HG03045 (cell line): ENCODE data around the gene CNIH3.

Source experiments
- ATAC-seq: cut with Tn5 transposase; IDR thresholded peaks from one replicate; pipeline ENCODE4 v1.9.1; 2021; ENCODE audit warnings: mild to moderate bottlenecking, moderate library complexity; ENCODE audit not compliant: unreplicated experiment

The CNIH3 gene

DNA sequence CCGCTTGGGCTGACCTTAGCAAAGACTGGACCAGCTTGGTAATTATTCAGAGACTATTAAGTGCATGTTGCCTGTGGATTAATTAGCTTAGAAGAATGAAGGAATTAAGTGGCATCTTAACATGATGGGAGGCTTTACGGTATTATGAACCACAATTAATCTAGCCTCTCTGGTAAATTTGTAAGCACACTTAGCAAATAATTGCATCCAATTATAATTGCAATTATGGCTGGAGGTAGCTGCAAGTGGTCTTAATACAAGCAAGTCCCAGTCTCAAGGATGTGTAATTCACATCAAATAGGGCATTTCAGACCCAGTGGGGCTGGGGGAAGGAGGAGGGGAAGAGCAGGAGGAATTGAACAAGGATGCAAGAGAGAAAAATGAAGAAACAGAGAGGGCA, 151.6 kb downstream of the CNIH3 start:
- no peak for ATAC-seq

DNA sequence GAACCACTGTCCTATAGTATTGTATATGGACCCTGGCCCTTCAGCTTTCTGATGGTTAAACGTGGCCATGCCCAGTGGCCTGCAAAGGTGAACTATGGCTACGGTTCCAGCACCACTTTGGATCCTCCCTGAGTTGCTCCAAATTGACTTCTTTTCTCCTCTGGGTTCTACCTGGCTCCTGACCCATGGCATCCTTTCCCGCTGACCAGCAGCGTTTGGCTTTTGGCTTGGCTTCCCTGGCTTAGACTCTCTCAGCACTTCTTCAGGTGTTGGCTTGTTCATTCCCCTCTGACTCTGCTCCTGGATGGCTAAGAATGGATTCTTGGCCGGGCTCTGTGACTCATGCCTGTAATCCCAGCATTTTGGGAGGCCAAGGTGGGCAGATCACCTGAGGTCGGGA, 152.9 kb downstream of the CNIH3 start:
- no peak for ATAC-seq

DNA sequence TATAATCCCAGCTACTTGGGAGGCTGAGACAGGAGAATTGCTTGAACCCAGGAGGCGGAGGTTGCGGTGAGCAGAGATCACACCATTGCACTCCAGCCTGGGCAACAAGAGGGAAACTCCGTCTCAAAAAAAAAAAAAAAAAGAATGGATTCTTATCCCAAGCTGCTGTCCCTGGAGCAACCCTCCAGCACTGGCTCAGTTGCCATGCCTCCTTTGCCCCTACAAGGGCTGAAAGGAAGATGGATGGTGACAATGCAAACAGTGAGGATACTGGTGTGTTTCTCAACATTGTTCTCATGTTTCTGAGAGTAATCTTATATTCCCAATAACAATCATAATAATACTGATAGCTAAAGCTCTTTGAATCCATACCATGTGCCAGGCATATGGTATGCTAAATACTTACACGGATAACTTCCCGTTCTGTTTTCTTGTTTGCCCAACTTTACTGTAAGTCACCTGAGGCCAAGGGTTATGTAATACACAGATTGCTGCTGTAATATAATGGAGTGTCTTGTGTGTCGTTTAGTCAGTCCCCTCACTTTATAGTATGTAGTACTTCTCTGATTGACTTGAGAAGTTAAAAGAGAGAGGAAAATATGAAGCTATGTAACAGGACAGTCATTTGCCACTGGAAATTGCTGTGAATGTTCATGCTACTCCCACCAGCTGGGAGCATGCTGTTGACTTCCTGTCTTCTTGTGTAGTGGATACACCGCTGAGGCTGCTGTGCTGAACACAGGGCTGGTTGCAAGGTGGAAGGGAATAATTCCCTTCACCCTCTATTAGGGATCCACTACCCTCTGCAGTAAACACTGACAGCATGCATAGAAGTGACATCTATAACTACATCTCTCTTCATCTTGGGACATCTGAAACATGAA, 153.6 kb downstream of the CNIH3 start:
- ATAC-seq: no peak

DNA sequence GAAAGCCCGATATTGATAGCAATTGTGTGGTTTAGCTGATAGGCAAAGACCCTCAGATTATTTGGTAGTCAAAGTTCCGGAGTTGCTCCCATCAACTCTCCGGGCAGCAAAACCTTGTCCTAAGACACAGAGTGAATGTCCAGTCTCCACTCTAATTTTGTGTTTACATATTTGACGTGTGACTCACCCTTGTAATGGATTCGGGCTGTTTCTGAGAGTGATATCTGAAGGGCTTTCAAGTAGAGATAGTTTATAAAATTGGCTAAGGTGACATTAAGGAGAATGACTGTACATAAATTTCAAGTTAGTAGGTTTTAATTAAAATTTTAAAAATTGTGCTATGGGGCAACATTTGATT, 154.2 kb downstream of the CNIH3 start:
- no peak for ATAC-seq

DNA sequence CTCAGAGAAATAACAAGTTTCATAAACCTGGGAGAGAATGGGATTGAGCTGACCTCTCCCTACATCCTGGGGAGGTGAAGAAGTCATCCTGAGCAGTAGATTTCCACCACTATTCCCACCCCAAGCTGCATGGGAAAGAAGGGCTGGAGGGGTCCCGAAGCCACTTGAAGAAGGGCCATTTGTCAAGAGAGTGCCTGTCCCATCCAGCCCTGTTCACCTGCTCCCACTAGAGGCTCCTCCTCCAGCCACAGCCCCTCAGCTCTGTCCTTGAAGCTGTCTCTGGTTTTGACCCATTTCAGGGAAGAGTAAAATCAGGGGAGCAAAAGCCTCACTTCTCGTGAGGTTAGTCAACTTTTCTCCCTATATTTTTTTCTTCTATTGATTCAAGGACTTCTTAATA, 157.5 kb downstream of the CNIH3 start:
- ATAC-seq: no peak

GRCh38 chr1:224774378-224774777, 158.3 kb downstream of the CNIH3 start:
- ATAC-seq: no peak

DNA sequence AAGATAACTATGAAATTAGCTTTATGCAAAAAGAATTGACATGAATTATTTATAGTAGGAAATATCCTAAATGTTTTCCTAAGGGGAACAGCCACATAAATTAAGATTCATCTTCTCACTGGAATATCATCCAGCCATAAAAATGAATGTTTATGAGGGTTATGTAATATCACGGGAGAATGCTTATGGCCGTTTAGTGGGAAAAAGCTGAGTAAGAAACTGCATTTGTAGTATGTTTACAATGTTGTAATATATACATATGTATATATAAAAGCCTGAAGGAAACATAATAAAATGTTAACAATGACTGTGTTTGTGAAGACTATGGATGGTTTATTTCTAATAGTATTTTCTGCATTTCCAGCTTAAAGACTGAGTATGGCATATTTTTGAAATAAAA, 161.1 kb downstream of the CNIH3 start:
- no peak for ATAC-seq

GRCh38 chr1:224779536-224779935, 163.4 kb downstream of the CNIH3 start:
- ATAC-seq: no peak

DNA sequence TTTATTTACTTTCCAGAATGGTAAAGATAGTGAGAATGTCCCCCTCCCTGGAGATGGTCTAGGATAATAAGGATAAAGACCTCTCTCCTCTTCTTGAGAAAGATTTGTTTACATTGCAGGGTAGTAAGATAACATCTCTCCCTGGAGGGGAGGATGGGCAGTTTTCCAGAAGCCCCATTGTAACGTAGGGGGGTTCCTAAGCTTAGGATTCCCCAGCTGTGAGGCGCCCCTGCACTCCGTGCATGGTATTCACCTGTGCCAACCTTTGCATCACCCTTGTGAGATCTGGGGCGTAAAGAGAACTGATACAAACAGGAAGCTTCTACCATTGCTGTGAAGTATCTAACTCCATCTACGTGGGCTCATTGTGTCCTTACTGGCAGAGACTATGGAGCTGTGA, 164.6 kb downstream of the CNIH3 start:
- no peak for ATAC-seq

DNA sequence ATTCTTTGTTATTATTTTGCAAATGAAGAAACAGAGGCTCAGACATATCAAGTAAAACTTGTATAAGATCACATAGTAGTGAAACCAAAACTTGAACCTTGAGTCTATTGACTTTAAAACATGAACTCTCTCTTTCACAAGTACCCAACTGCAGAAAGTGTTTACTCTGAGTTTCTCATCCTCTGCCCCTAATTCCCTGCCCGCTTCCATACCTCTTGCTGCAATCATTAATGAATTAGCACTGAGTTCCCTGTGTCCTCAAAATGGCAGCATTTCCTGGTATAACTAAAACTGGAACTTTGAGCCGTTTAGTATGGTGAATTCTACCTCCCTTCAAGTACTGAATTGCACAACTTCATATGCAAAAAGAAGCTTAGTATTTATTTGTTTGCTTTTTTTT, 165.7 kb downstream of the CNIH3 start:
- ATAC-seq: no peak

DNA sequence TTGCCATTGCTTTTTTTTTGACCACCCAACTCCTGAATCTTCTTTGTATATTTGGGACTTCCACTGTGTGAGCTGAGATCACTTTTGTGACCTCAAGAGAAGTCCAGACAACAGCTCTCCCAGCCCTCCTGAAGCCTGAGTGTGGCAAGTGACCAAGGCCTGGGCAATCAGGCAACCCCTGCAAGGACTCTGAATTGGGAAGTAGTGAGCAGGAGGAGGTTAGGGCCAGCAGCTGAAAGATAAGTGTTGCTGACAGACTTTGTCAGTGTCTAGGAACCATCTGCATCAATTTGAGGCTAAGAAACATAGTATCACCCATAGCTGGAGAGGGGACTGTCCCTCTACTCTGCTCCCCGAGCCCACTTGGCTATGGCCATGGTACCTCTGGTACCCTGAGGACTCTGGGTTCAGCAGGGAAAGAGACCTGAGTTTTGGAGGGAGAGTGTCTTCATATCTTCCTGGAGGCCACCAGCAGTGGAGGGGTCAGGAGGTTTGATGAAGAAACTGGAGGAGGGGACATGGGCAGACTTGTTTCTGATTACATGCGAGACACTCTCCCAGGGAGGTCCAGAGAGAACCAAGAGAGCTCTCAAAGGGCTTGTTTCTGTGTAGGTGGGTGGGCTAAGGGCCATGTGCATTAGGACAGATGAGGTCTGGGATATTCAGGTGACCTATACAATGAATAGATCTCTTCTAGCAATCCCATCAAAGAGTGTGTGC, 166.3 kb downstream of the CNIH3 start:
- no peak for ATAC-seq

DNA sequence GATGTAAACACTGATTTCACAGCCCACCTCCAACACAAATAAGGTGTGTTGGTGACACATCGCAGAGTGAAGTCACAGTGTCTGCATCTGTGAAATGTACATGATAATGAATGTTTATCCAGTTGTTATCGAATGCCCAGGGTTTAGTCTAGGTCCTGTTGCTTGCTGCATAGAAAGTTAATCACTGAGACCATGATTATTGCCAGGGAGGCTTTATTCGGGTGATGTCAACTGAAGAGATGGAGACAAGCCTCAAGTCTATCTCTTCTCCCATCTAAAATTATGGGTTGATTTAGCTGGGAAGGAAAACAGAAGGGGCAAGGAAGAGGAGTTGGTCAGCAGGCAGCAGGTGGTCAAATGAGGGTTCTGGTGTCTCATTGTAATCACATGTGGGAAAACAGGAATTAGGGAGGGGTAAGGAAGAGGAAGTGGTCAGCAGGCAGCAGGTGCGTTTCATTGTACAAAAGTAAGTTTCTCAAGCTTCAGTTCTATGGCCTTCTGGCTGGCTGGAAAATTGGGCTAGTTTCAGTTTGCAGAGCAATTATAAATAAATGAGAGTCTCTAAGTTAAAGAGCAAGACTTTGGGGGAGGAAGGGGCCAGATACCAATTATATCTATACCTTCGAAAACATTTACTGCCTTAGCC, 167.0 kb downstream of the CNIH3 start:
- ATAC-seq: no peak

DNA sequence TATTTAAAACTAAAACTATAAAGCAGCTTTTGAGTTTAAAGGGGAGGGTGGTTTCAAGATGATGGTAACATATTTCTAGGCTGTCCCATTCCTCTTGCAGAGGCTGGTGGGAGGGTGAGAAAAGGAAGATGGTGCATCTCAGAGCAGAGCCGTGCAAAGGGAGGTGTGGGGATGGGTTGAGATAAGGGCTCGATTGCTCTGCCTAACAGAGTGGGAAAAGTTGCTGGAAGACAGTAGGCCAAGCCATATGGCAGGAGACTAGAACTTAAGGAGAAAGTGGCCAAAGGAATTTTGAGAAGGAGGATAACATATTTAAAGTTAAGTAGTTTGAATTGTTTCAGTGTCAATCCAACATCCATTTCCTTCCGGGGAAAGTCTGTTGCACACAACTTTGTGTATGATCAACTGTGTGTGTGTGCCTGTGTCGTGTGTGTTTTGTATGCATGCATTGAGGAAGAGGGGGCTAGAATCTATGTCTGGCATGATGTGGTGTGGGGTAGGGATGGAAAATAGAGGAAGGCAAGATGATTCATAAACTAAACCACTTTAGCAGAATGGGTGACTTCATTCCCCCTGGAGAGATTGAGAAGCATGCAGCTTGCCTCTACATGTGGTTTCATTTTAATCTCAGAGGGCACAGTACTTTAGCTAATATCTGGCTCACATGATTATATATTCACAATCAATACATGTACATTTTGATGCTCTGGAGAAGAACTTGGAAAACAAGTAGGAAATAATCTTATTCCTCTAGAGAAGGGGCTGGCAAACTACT, 168.3 kb downstream of the CNIH3 start:
- ATAC-seq: no peak

DNA sequence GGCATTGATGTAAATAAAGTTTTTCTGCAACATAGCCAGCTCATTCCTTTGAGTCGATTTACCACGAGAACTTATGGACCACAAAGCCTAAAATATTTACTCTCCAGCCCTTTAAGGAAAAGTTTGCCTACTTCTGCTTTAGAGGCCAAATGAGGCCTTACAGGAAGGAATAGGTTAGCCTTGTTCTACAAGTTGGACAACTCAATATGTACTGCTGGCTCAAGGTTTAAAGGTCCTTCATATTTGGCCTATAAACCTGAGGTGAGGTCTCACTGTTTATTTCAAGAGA, 168.9 kb downstream of the CNIH3 start:
- ATAC-seq: no peak

- ATAC-seq: no peak
These were observed 169.5 kb downstream of the CNIH3 start for GRCh38 chr1:224785622-224786021.

DNA sequence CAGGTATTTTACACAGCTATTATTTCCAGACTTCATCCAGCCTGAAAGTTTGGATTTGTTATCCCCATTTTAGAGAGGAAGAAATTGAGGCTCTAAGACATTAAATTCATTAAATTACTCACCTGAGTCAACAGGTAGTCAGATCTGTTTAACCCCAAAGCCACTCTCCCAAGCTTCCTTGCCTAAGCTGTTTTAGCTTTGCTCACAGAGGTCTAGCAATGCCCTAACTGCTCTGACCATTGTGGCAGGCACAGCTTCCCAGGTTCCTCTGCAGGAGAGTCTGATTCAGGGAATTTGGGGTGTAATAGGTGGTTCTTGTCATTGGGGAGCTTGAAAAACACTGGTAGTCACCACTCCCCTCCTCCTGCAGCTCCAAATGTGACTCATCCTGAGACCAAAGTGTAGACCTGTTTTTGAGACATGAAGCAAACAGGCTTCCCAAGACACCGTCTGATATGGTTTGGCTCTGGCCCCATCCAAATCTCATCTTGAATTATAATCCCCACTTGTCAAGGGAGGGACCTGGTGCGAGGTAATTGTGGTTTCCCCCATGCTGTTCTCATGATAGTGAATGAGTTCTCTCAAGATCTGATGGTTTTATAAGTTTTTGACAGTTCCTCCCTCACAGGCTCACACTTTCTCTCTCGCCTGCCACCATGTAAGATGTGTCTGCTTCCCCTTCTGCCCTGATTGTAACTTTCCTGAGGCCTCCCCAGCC, 170.6 kb downstream of the CNIH3 start:
- no peak for ATAC-seq

DNA sequence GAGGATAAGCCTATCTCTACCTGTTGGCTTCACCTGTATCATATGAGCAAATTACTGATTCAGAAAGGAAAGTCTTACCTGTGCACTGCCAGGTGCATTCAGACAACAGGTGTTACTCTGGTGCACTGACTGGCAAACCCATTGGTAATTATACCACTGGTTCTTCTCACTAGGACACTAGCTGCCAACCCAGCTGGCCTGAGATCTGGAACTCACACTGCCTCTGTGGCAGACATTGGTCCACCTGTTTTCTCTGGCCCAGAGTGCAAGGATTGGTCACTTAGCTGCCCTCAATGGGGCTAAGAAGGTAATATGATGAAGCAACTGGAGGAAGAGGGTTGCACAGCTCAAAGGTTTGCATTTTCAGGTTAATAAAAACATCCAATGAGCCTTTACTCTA, 173.2 kb downstream of the CNIH3 start:
- no peak for ATAC-seq
